Measurements from ENCODE around the gene PLD5.

PLD5 gene

GRCh38 chr1:242542271-242542670 lies 17.8 kb upstream of the PLD5 start:
- no peak for TF ChIP-seq POU2F2 (IDR thresholded peaks at IDR 0.05; ENCODE audit: low read depth, low read length)
- FAIRE-seq, result no peak
- DNase-seq (ENCODE audit: insufficient read length, low spot score), result no peak

- DNase-seq (ENCODE audit: insufficient read length, low spot score) (no peak), FAIRE-seq (no peak)
- no peak for TF ChIP-seq POLR2A (IDR thresholded peaks at IDR 0.05; ENCODE audit: low read depth, low read length)
- TF ChIP-seq POLR2AphosphoS5 (IDR thresholded peaks at IDR 0.05; ENCODE audit: low read depth, low read length), result no peak
- TF ChIP-seq SPI1 (IDR thresholded peaks at IDR 0.05; ENCODE audit: low read depth, low read length), result no peak
- TF ChIP-seq PAX5 (IDR thresholded peaks at IDR 0.05; ENCODE audit: insufficient read depth, low read length, severe bottlenecking), result no peak
- TF ChIP-seq TAF1 (IDR thresholded peaks at IDR 0.05; ENCODE audit: low read depth, low read length), result no peak
- no peak for TF ChIP-seq POU2F2 (IDR thresholded peaks at IDR 0.05; ENCODE audit: low read depth, low read length)
These were observed 11.5 kb upstream of the PLD5 start for GRCh38 chr1:242535986-242536385.

- DNase-seq (ENCODE audit: insufficient read length, low spot score) (no peak), FAIRE-seq (no peak)
- TF ChIP-seq POU2F2 (IDR thresholded peaks at IDR 0.05; ENCODE audit: low read depth, low read length), result no peak
- TF ChIP-seq TAF1 (IDR thresholded peaks at IDR 0.05; ENCODE audit: low read depth, low read length), result no peak
- TF ChIP-seq SPI1 (IDR thresholded peaks at IDR 0.05; ENCODE audit: low read depth, low read length), result no peak
- TF ChIP-seq POLR2AphosphoS5 (IDR thresholded peaks at IDR 0.05; ENCODE audit: low read depth, low read length), result no peak
- TF ChIP-seq PAX5 (IDR thresholded peaks at IDR 0.05; ENCODE audit: insufficient read depth, low read length, severe bottlenecking), result no peak
- no peak for TF ChIP-seq POLR2A (IDR thresholded peaks at IDR 0.05; ENCODE audit: low read depth, low read length)
These were observed 10.3 kb upstream of the PLD5 start for GRCh38 chr1:242534753-242535152.

DNA sequence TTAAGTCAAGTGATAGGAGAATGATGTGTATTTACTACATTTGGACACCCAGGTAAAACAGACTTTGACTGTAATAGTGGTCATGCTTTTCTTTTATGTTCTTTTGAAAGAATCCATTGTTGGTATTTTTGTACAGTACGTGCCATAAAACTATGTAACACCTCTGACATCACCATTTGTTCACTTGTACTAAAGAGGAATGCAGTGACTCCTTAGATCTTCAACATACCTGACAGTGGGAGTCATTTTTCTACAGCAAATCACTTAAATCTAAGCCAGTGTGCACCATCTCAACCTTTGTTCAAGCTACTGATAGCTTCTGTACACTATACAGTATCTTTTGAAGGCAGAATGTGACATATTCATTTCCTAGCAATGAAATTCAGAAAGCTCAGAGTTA lies 6.3 kb upstream of the PLD5 start:
- FAIRE-seq (no peak), DNase-seq (ENCODE audit: insufficient read length, low spot score) (no peak)
- no peak for TF ChIP-seq POLR2AphosphoS5 (IDR thresholded peaks at IDR 0.05; ENCODE audit: low read depth, low read length)
- TF ChIP-seq TAF1 (IDR thresholded peaks at IDR 0.05; ENCODE audit: low read depth, low read length), result no peak
- TF ChIP-seq POLR2A (IDR thresholded peaks at IDR 0.05; ENCODE audit: low read depth, low read length), result no peak
- no peak for TF ChIP-seq POU2F2 (IDR thresholded peaks at IDR 0.05; ENCODE audit: low read depth, low read length)
- no peak for TF ChIP-seq SPI1 (IDR thresholded peaks at IDR 0.05; ENCODE audit: low read depth, low read length)
- TF ChIP-seq PAX5 (IDR thresholded peaks at IDR 0.05; ENCODE audit: insufficient read depth, low read length, severe bottlenecking), result no peak

DNA sequence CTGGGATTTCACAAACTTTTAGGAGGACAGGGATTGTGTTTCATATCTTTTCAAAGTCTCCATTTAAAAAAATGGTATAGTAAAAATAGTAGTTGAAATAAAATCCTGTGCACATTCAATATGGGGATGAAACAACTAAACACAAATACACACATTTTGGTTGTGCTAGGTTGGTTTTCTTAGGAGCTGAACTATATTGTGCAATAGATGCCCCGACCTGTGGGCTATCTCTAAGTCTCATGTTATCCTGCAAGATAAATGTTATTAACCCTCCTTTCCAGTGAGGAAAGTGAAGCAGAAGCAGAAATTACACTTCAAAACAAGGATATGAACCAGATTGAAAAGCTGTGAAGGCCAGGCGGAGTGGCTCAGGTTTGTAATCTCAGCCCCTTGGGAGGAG lies 1.3 kb upstream of the PLD5 start:
- DNase-seq (ENCODE audit: insufficient read length, low spot score) (no peak), FAIRE-seq (no peak)
- no peak for TF ChIP-seq POU2F2 (IDR thresholded peaks at IDR 0.05; ENCODE audit: low read depth, low read length)

- FAIRE-seq (no peak), DNase-seq (ENCODE audit: insufficient read length, low spot score) (no peak)
- TF ChIP-seq POU2F2 (IDR thresholded peaks at IDR 0.05; ENCODE audit: low read depth, low read length), result no peak
- no peak for TF ChIP-seq TAF1 (IDR thresholded peaks at IDR 0.05; ENCODE audit: low read depth, low read length)
- no peak for TF ChIP-seq POLR2A (IDR thresholded peaks at IDR 0.05; ENCODE audit: low read depth, low read length)
- no peak for TF ChIP-seq SPI1 (IDR thresholded peaks at IDR 0.05; ENCODE audit: low read depth, low read length)
- no peak for TF ChIP-seq PAX5 (IDR thresholded peaks at IDR 0.05; ENCODE audit: insufficient read depth, low read length, severe bottlenecking)
- TF ChIP-seq POLR2AphosphoS5 (IDR thresholded peaks at IDR 0.05; ENCODE audit: low read depth, low read length), result no peak
These were observed 844 bp upstream of the PLD5 start for GRCh38 chr1:242525360-242525722.

DNA sequence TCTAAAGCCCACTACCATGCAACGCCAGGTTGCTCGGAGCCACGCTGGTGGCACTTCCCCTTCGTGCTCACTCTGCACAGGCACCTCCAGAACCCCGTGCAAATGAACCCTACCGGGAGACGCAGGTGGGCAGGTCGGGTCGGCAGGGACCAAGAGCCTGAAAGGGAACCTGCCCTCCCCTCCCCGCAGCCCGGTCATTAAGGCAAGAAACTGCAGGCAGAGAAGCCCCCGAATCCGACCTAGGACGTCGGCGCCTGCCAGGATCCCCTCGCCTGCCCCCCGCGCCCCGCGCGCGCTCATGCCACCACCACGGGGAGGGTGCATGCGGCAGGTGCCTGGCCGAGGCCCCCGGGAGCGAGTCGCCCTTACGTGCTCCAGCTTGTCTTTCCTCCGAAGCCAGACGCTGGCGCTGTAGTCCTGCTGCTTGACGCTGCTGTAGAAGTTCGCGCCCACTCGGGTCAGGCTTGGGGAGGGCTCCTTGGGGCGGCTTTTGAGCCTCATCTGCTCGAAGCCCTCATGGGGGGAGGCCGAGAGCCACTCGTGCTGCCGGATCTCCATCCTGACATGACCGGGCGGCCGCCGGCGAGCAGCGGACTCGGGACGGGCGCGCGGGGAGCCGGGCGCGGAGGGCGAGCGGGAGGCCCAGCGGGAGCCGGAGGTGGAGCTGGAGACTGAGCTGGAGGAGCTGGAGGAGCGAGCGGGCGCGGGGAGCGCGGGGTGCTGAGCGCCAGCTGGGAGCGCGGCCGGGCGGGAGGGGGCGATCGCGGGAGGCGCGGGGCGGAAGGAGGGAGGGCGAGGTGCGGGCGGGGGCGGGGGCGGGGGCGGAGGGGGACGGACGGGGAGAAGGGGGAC lies 552 bp downstream of the PLD5 start:
- TF ChIP-seq POLR2A (IDR thresholded peaks at IDR 0.05; ENCODE audit: low read depth, low read length) (no peak), SPI1 (IDR thresholded peaks at IDR 0.05; ENCODE audit: low read depth, low read length) (no peak), TAF1 (IDR thresholded peaks at IDR 0.05; ENCODE audit: low read depth, low read length) (no peak)
- DNase-seq (ENCODE audit: insufficient read length, low spot score) (no peak), FAIRE-seq (no peak)

- DNase-seq (ENCODE audit: insufficient read length, low spot score) (no peak), FAIRE-seq (no peak)
- TF ChIP-seq TAF1 (IDR thresholded peaks at IDR 0.05; ENCODE audit: low read depth, low read length) (no peak), POU2F2 (IDR thresholded peaks at IDR 0.05; ENCODE audit: low read depth, low read length) (no peak), POLR2AphosphoS5 (IDR thresholded peaks at IDR 0.05; ENCODE audit: low read depth, low read length) (no peak), SPI1 (IDR thresholded peaks at IDR 0.05; ENCODE audit: low read depth, low read length) (no peak), POLR2A (IDR thresholded peaks at IDR 0.05; ENCODE audit: low read depth, low read length) (no peak), PAX5 (IDR thresholded peaks at IDR 0.05; ENCODE audit: insufficient read depth, low read length, severe bottlenecking) (no peak)
These were observed 1.3 kb downstream of the PLD5 start for GRCh38 chr1:242522996-242523718.

DNA sequence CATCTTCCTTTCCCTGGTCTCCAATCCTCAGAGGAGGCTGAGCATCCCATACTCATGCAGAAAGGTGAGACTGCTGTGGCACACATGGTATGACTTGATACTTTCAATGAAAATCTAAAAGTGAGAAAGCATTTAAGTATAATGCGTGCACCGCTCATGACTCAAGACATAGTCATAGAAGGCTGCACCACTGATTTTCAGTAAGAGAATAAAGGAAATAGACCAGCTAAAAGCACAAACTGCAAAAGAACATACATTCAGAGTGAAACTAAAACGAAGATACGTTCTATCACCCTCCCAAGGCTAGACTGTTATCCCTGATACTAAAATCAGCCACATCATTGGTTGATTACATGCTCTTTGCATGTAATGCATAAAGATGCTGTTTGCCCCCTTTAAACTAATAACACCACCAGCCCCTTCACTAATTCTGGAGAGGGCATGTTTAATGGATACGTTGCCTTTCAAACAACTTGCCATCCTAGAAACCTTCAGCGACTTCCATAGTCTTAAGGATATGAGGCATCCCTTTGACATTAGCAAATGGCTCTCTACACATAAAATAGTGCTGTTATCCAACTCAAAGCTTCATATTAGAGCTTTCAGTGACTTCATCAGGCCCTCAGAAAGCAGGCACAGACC lies 2.1 kb downstream of the PLD5 start:
- FAIRE-seq (no peak), DNase-seq (ENCODE audit: insufficient read length, low spot score) (no peak)
- TF ChIP-seq POLR2AphosphoS5 (IDR thresholded peaks at IDR 0.05; ENCODE audit: low read depth, low read length) (no peak), TAF1 (IDR thresholded peaks at IDR 0.05; ENCODE audit: low read depth, low read length) (no peak), SPI1 (IDR thresholded peaks at IDR 0.05; ENCODE audit: low read depth, low read length) (no peak), POLR2A (IDR thresholded peaks at IDR 0.05; ENCODE audit: low read depth, low read length) (no peak), POU2F2 (IDR thresholded peaks at IDR 0.05; ENCODE audit: low read depth, low read length) (no peak), PAX5 (IDR thresholded peaks at IDR 0.05; ENCODE audit: insufficient read depth, low read length, severe bottlenecking) (no peak)

DNA sequence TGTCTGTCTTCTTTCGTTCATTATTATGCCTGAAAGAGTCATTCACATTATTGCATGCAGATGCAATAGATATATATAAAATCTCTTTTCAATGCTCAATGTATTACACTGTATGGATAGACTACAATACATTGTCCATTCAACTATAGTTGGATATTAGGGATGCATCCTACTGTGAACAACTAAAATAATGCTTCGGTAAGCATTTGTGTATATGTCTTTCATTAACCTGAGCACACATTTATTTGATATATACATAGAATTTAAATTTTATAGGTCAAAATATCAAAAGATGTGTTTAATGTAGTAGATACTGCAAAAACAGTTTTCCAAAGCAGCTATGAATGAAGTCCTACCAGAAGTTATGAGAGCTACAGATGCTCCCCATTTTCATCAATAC lies 8.9 kb downstream of the PLD5 start:
- FAIRE-seq, result no peak
- no peak for DNase-seq (ENCODE audit: insufficient read length, low spot score)
- no peak for TF ChIP-seq POU2F2 (IDR thresholded peaks at IDR 0.05; ENCODE audit: low read depth, low read length)
- no peak for TF ChIP-seq POLR2AphosphoS5 (IDR thresholded peaks at IDR 0.05; ENCODE audit: low read depth, low read length)
- no peak for TF ChIP-seq SPI1 (IDR thresholded peaks at IDR 0.05; ENCODE audit: low read depth, low read length)

All from GM12891 (cell line).